HCT116 (cell line): Measurements from ENCODE around the gene CTNNA1. TPM values are rescaled to one million over a fixed set of nuclear protein-coding genes. Genes with fewer than 3 reads are reported as not detected.

Source experiments
- ATAC-seq: fragments of 200-7000 bp; cut with Tn5 transposase; 2 replicates; pipeline ENCODE4 v1.9.1; 2020; ENCODE audit warnings: mild to moderate bottlenecking, moderate library complexity
- BruUV-seq: library from RNA; stranded (reverse); fragments of 400-500 nt; replicated peaks from 2 replicates; lab custom pipeline; 2021; lab: Mats Ljungman, UMichigan
- CTCF ChIA-PET: fragments of 300-600 bp; sonication (Branson Sonifier 250); formaldehyde crosslinking; loops from one replicate; lab custom pipeline; 2021; ENCODE audit warnings: antibody characterized with exemption; lab: Charles Lee
- POLR2A ChIA-PET: fragments of 300-600, 350-600 bp; sonication (Branson Sonifier 250); formaldehyde crosslinking; loops from one replicate; lab custom pipeline; 2021; ENCODE audit warnings: antibody characterized with exemption; lab: Charles Lee
- RAD21 ChIA-PET, 2 experiments: fragments of 300-600 bp; sonication (Branson Sonifier 250); formaldehyde crosslinking; loops; one replicate each; lab custom pipeline; 2023; ENCODE audit warnings: low total read pairs in 2 of 2; ENCODE audit not compliant: uncharacterized antibody in 2 of 2, unreplicated experiment in 2 of 2, low non-redundant PET in 1 of 2; lab: Charles Lee
- DNase-seq: peaks from one replicate; pipeline ENCODE4 v3.0.0-alpha.2; 2010; ENCODE audit warnings: low read depth, low spot score
- H2AFZ ChIP-seq: fragments of 200-600 bp; shearing (Covaris generic), sonication (generic); 2 replicates; pipeline ENCODE4 v1.6.1; 2017; ENCODE audit warnings: low read depth, mixed run types, mixed read lengths, antibody characterized with exemption, low read length; ENCODE audit not compliant: poor library complexity, severe bottlenecking
- H3K27ac ChIP-seq: 2 replicates; pipeline ENCODE4 v1.5.1; 2012; ENCODE audit warnings: low read depth, low read length
- H3K27me3 ChIP-seq: fragments of 200-600 bp; sonication (generic); 2 replicates; pipeline ENCODE4 v1.6.1; 2016; ENCODE audit warnings: mixed run types, low read length, mixed read lengths; ENCODE audit not compliant: insufficient read depth
- H3K36me3 ChIP-seq, 2 experiments: fragments of 200-500 bp in 1 of 2; fragments of 200-600 bp in 1 of 2; sonication (Bioruptor generic) in 1 of 2; sonication (generic) in 1 of 2; 2 replicates each; pipeline versions ENCODE4 v1.5.1 to v1.6.1; 2014 to 2016; ENCODE audit warnings: low read length in 2 of 2, inconsistent platforms in 1 of 2, mixed read lengths in 1 of 2, mixed run types in 1 of 2; ENCODE audit not compliant: insufficient read depth in 2 of 2, control insufficient read depth in 1 of 2
- H3K4me1 ChIP-seq, 2 experiments: fragments of 200-600 bp in 1 of 2; sonication (generic) in 1 of 2; 2 replicates each; pipeline versions ENCODE4 v1.5.1 to v1.6.1; 2012 to 2017; ENCODE audit warnings: low read length in 2 of 2, inconsistent platforms in 1 of 2, mild to moderate bottlenecking in 1 of 2, mixed read lengths in 1 of 2, mixed run types in 1 of 2, moderate library complexity in 1 of 2; ENCODE audit not compliant: insufficient read depth in 2 of 2, control insufficient read depth in 1 of 2
- H3K4me2 ChIP-seq: fragments of 200-600 bp; sonication (generic); 2 replicates; pipeline ENCODE4 v1.6.1; 2017; ENCODE audit warnings: mixed run types, low read length, mixed read lengths
- H3K4me3 ChIP-seq, 2 experiments: fragments of 200-600 bp in 1 of 2; sonication (generic) in 1 of 2; replicated peaks in 1 of 2; 2 replicates each; pipeline ENCODE4 v1.5.1; 2011 to 2016; ENCODE audit warnings: low read length in 2 of 2, control low read depth in 1 of 2, low read depth in 1 of 2, mild to moderate bottlenecking in 1 of 2, mixed read lengths in 1 of 2, mixed run types in 1 of 2
- H3K79me2 ChIP-seq: fragments of 200-600 bp; sonication (generic); 2 replicates; pipeline ENCODE4 v1.6.1; 2017; ENCODE audit warnings: mild to moderate bottlenecking, mixed run types, low read length, moderate library complexity, mixed read lengths; ENCODE audit not compliant: insufficient read depth
- H3K9ac ChIP-seq: fragments of 200-600 bp; sonication (generic); 2 replicates; pipeline ENCODE4 v1.6.1; 2016; ENCODE audit warnings: low read length, mixed read lengths
- H3K9me2 ChIP-seq: fragments of 200-600 bp; sonication (generic), shearing (Covaris generic); 2 replicates; pipeline ENCODE4 v1.6.1; 2017; ENCODE audit warnings: mixed run types, mild to moderate bottlenecking, moderate library complexity; ENCODE audit not compliant: insufficient read depth
- H3K9me3 ChIP-seq, 2 experiments: fragments of 200-500 bp in 1 of 2; fragments of 200-600 bp in 1 of 2; sonication (Bioruptor generic) in 1 of 2; sonication (generic) in 1 of 2; 2 replicates each; pipeline ENCODE4 v1.6.1; 2014 to 2017; ENCODE audit warnings: low read length in 2 of 2, mixed read lengths in 2 of 2, inconsistent platforms in 1 of 2, low read depth in 1 of 2, mild to moderate bottlenecking in 1 of 2, mixed run types in 1 of 2, moderate library complexity in 1 of 2; ENCODE audit not compliant: control insufficient read depth in 1 of 2, insufficient read depth in 1 of 2
- H4K20me1 ChIP-seq: fragments of 200-600 bp; sonication (generic), shearing (Covaris generic); 2 replicates; pipeline ENCODE4 v1.6.1; 2017; ENCODE audit warnings: mixed run types, mild to moderate bottlenecking, moderate library complexity; ENCODE audit not compliant: insufficient read depth
- CBX3 ChIP-seq: IDR thresholded peaks from 2 replicates; pipeline ENCODE4 v1.6.1; 2012; ENCODE audit warnings: low read depth
- CEBPB ChIP-seq: IDR thresholded peaks from 2 replicates; pipeline ENCODE4 v1.6.1; 2012; ENCODE audit warnings: low read depth
- EGR1 ChIP-seq: IDR thresholded peaks from 2 replicates; pipeline ENCODE4 v1.6.1; 2012; ENCODE audit warnings: low read depth
- ELF1 ChIP-seq: IDR thresholded peaks from 2 replicates; pipeline ENCODE4 v1.6.1; 2012; ENCODE audit warnings: low read depth, borderline replicate concordance
- EZH2 ChIP-seq: fragments of 200-600 bp; sonication (generic); IDR thresholded peaks from 2 replicates; pipeline ENCODE4 v1.6.1; 2017; ENCODE audit warnings: antibody characterized with exemption, mixed run types
- EZH2phosphoT487 ChIP-seq: fragments of 200-600 bp; IDR thresholded peaks from 2 replicates; pipeline ENCODE4 v1.6.1; 2018; ENCODE audit warnings: antibody characterized with exemption, borderline replicate concordance
- FOSL1 ChIP-seq: IDR thresholded peaks from 2 replicates; pipeline ENCODE4 v1.6.1; 2012; ENCODE audit warnings: low read depth
- JUND ChIP-seq: IDR thresholded peaks from 2 replicates; pipeline ENCODE4 v1.6.1; 2012
- POLR2A ChIP-seq: IDR thresholded peaks from 2 replicates; pipeline ENCODE4 v1.7.0; 2011; ENCODE audit warnings: borderline replicate concordance; ENCODE audit not compliant: insufficient read depth, insufficient read length; ENCODE audit errors: extremely low read depth
- POLR2AphosphoS5 ChIP-seq: IDR thresholded peaks from 2 replicates; pipeline ENCODE4 v1.6.1; 2011; ENCODE audit warnings: mild to moderate bottlenecking, low read depth, low read length, moderate library complexity
- SIN3A ChIP-seq: IDR thresholded peaks from 2 replicates; pipeline ENCODE4 v1.6.1; 2012; ENCODE audit warnings: low read depth
- TCF7L2 ChIP-seq: IDR thresholded peaks from 2 replicates; pipeline ENCODE4 v1.7.0; 2011; ENCODE audit warnings: borderline replicate concordance, inconsistent platforms; ENCODE audit not compliant: insufficient read depth, insufficient read length; ENCODE audit errors: extremely low read depth
- ZFX ChIP-seq: fragments of 450-650 bp; IDR thresholded peaks from 2 replicates; pipeline ENCODE4 v1.6.1; 2017
- ZNF274 ChIP-seq: fragments of 200-500 bp; sonication (Bioruptor generic); IDR thresholded peaks from 2 replicates; pipeline ENCODE4 v1.6.1; 2014; ENCODE audit warnings: mild to moderate bottlenecking, low read depth, low read length, inconsistent platforms
- intact Hi-C: fragments of 100-400 bp; cut with micrococcal nuclease; formaldehyde crosslinking; loops from 2 replicates; pipeline ENCODE4 v1.10.0; 2022
- total RNA-seq: library from RNA; stranded (reverse); gene quantifications from one replicate; pipeline ENCODE4 v1.2.1, GENCODE V29; 2021; ENCODE audit not compliant: unreplicated experiment
- TF ChIP-seq, protein P1 (sequence below): IDR thresholded peaks from 2 replicates; pipeline ENCODE4 v1.6.1; 2011; ENCODE audit warnings: mild to moderate bottlenecking, low read length, moderate library complexity; ENCODE audit not compliant: insufficient replicate concordance; ENCODE audit errors: extremely low read depth
- TF ChIP-seq, protein P2 (sequence below): IDR thresholded peaks from 2 replicates; pipeline ENCODE4 v1.6.1; 2012
- TF ChIP-seq, protein P3 (sequence below): IDR thresholded peaks from 2 replicates; pipeline ENCODE4 v1.6.1; 2012; ENCODE audit warnings: low read depth

The CTNNA1 gene
- total RNA-seq, 1 experiment from 2014 or later: 313 TPM

GRCh38 chr5:138853132-138853531, 99.9 kb downstream of the CTNNA1 start:
- ATAC-seq (no peak), DNase-seq (no peak)
- peaks cover 4% of the 10 kb centered on the region; the same call in 1 of the 2 replicates for H4K20me1 ChIP-seq
- H3K4me3 ChIP-seq: no peak overlapping the region
- no peaks in the 10 kb centered on the region for H3K27me3 ChIP-seq
- ChIA-PET RAD21 (no interaction called here), POLR2A (no interaction called here), CTCF (no interaction called here)
- intact Hi-C loops: no loop called here
- no peak overlapping the region for H3K4me2 ChIP-seq
- no peak overlapping the region for H2AFZ ChIP-seq
- no peak overlapping the region for H3K9ac ChIP-seq
- peaks cover 82% of the 10 kb centered on the region for H3K79me2 ChIP-seq
- no peak overlapping the region for H3K27ac ChIP-seq
- no peaks in the 10 kb centered on the region for H3K4me1 ChIP-seq
- no TSS peak for BruUV-seq
- no peaks in the 10 kb centered on the region for H3K9me2 ChIP-seq
- no peaks in the 10 kb centered on the region for H3K36me3 ChIP-seq
- no peaks in the 10 kb centered on the region for H3K9me3 ChIP-seq
- no peak for TF ChIP-seq EZH2
- TF ChIP-seq ELF1: no peak
- no peak for TF ChIP-seq EZH2phosphoT487
- TF ChIP-seq EGR1: no peak

GRCh38 chr5:138867011-138867410, 113.8 kb downstream of the CTNNA1 start:
- H3K4me1 ChIP-seq: peaks cover 12 to 13% of the 10 kb centered on the region in 2 experiments; a peak in 3 of 4 replicates
- ATAC-seq (no peak), DNase-seq (no peak)
- no peak overlapping the region for H3K27ac ChIP-seq
- H3K9me2 ChIP-seq: no peaks in the 10 kb centered on the region
- H3K4me3 ChIP-seq: no peak overlapping the region
- RAD21 ChIA-PET: no interaction called here
- peaks cover 5% of the 10 kb centered on the region; the same call in 1 of the 2 replicates for H4K20me1 ChIP-seq
- intact Hi-C loops: no loop called here
- POLR2A ChIA-PET: no interaction called here
- H3K9ac ChIP-seq: no peak overlapping the region
- no peak overlapping the region for H2AFZ ChIP-seq
- H3K9me3 ChIP-seq: peaks cover 0 to 5% of the 10 kb centered on the region in 2 experiments; a peak in 1 of 4 replicates
- H3K27me3 ChIP-seq: no peaks in the 10 kb centered on the region
- CTCF ChIA-PET: no interaction called here
- BruUV-seq: no TSS peak
- 0 out of 4 replicates have a peak, but pooled peaks cover 0 to 3% of the 10 kb centered on the region in 2 experiments for H3K36me3 ChIP-seq
- peaks cover 77% of the 10 kb centered on the region for H3K79me2 ChIP-seq
- no peak overlapping the region for H3K4me2 ChIP-seq
- TF ChIP-seq SIN3A: no peak
- TF ChIP-seq CBX3: no peak
- no peak for TF ChIP-seq ELF1
- no peak for TF ChIP-seq EGR1
- TF ChIP-seq FOSL1: no peak
- TF ChIP-seq, protein P1, sequence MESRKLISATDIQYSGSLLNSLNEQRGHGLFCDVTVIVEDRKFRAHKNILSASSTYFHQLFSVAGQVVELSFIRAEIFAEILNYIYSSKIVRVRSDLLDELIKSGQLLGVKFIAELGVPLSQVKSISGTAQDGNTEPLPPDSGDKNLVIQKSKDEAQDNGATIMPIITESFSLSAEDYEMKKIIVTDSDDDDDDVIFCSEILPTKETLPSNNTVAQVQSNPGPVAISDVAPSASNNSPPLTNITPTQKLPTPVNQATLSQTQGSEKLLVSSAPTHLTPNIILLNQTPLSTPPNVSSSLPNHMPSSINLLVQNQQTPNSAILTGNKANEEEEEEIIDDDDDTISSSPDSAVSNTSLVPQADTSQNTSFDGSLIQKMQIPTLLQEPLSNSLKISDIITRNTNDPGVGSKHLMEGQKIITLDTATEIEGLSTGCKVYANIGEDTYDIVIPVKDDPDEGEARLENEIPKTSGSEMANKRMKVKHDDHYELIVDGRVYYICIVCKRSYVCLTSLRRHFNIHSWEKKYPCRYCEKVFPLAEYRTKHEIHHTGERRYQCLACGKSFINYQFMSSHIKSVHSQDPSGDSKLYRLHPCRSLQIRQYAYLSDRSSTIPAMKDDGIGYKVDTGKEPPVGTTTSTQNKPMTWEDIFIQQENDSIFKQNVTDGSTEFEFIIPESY: no peak
- no peak for TF ChIP-seq TCF7L2
- no peak for TF ChIP-seq ZFX
- TF ChIP-seq ZNF274: no peak
- TF ChIP-seq CEBPB: no peak
- TF ChIP-seq JUND: no peak
- TF ChIP-seq POLR2A: no peak
- TF ChIP-seq POLR2AphosphoS5: no peak
- TF ChIP-seq, protein P2, sequence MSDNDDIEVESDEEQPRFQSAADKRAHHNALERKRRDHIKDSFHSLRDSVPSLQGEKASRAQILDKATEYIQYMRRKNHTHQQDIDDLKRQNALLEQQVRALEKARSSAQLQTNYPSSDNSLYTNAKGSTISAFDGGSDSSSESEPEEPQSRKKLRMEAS: no peak
- TF ChIP-seq, protein P3, sequence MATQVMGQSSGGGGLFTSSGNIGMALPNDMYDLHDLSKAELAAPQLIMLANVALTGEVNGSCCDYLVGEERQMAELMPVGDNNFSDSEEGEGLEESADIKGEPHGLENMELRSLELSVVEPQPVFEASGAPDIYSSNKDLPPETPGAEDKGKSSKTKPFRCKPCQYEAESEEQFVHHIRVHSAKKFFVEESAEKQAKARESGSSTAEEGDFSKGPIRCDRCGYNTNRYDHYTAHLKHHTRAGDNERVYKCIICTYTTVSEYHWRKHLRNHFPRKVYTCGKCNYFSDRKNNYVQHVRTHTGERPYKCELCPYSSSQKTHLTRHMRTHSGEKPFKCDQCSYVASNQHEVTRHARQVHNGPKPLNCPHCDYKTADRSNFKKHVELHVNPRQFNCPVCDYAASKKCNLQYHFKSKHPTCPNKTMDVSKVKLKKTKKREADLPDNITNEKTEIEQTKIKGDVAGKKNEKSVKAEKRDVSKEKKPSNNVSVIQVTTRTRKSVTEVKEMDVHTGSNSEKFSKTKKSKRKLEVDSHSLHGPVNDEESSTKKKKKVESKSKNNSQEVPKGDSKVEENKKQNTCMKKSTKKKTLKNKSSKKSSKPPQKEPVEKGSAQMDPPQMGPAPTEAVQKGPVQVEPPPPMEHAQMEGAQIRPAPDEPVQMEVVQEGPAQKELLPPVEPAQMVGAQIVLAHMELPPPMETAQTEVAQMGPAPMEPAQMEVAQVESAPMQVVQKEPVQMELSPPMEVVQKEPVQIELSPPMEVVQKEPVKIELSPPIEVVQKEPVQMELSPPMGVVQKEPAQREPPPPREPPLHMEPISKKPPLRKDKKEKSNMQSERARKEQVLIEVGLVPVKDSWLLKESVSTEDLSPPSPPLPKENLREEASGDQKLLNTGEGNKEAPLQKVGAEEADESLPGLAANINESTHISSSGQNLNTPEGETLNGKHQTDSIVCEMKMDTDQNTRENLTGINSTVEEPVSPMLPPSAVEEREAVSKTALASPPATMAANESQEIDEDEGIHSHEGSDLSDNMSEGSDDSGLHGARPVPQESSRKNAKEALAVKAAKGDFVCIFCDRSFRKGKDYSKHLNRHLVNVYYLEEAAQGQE: no peak
